Body of pancreas (tissue), 4 donors: ENCODE measurements around the gene AFF3. TPM values are rescaled to one million over a fixed set of nuclear protein-coding genes. Genes with fewer than 3 reads are reported as not detected.

Experiments used
- ATAC-seq: fragments of 150-250 bp; one replicate; pipeline ENCODE4 v1.9.1; 2016
- DNase-seq, 4 donors: peaks; one replicate each; pipeline ENCODE4 v3.0.0-alpha.2; 2019
- H3K27ac ChIP-seq, 4 donors: fragments of 200-600 bp; sonication (generic); 1 replicate in 3 of 4; 2 replicates in 1 of 4; pipeline versions ENCODE4 v1.5.1 to v1.6.1; 2016 to 2019; ENCODE audit warnings: mild to moderate bottlenecking in 1 of 4, mixed read lengths in 1 of 4, moderate library complexity in 1 of 4
- H3K27me3 ChIP-seq, 2 donors: fragments of 200-600 bp; sonication (generic); one replicate each; pipeline ENCODE4 v1.6.0; 2016; ENCODE audit warnings: mild to moderate bottlenecking in 1 of 2
- H3K36me3 ChIP-seq, 2 donors: fragments of 200-600 bp; sonication (generic); replicated peaks in 1 of 2; 2 replicates each; pipeline ENCODE4 v1.5.1; 2016; ENCODE audit warnings: low read depth in 2 of 2; ENCODE audit not compliant: insufficient read depth in 1 of 2
- H3K4me1 ChIP-seq: fragments of 200-600 bp; sonication (generic); one replicate; pipeline ENCODE4 v1.6.0; 2016
- H3K4me3 ChIP-seq, 2 donors: fragments of 200-600 bp; sonication (generic); 1 replicate in 1 of 2; 2 replicates in 1 of 2; pipeline ENCODE4 v1.5.1; 2016 to 2019
- H3K9me3 ChIP-seq, 3 donors: fragments of 200-600 bp; sonication (generic); 1 replicate in 2 of 3; 2 replicates in 1 of 3; pipeline ENCODE4 v1.5.1; 2016
- CTCF ChIP-seq, 7 experiments: fragments of 450-650 bp in 4 of 7; fragments of 200-600 bp in 3 of 7; sonication (generic) in 3 of 7; IDR thresholded peaks; one replicate each; pipeline ENCODE4 v1.5.1; 2016 to 2019; ENCODE audit warnings: antibody characterized with exemption in 7 of 7
- POLR2A ChIP-seq, 3 donors: fragments of 450-650 bp; IDR thresholded peaks; one replicate each; pipeline ENCODE4 v1.6.1; 2016; ENCODE audit warnings: antibody characterized with exemption in 3 of 3, mild to moderate bottlenecking in 2 of 3
- WGBS, 2 donors: methylation state at CpG; one replicate each; pipeline ENCODE4 v1.1.5; 2017; 5-methylcytosine and 5-hydroxymethylcytosine counted together
- intact Hi-C: fragments of 100-400 bp; cut with DNase I; formaldehyde crosslinking; loops from one replicate; pipeline ENCODE4 v1.15.1; 2023
- total RNA-seq, 2 donors: library from RNA; depleted of rRNA; stranded (reverse); fragments of >200 nt; gene quantifications; one replicate each; pipeline ENCODE4 v1.1.0, GENCODE V29; 2016

The AFF3 gene
- total RNA-seq, 2 donors from 2014 or later: 0.52 to 0.99 TPM

- ATAC-seq: no peak
- H3K36me3 ChIP-seq: no peaks in the 10 kb centered on the region
- H3K27me3 ChIP-seq: no peaks in the 10 kb centered on the region
- H3K9me3 ChIP-seq: no peaks in the 10 kb centered on the region
- H3K4me3 ChIP-seq: no peak overlapping the region
- H3K27ac ChIP-seq: no peak overlapping the region
- no peak for DNase-seq
- WGBS, 2 donors: 72 to 82% methylated on average over 1 of the region's 1 CpG
- no peaks in the 10 kb centered on the region for H3K4me1 ChIP-seq
- intact Hi-C loops: no loop called here
- TF ChIP-seq POLR2A (IDR thresholded peaks at IDR 0.05) (no peak), CTCF (IDR thresholded peaks at IDR 0.05) (no peak)
These were observed 434.8 kb downstream of the AFF3 start for GRCh38 chr2:99707592-99707991.

DNA sequence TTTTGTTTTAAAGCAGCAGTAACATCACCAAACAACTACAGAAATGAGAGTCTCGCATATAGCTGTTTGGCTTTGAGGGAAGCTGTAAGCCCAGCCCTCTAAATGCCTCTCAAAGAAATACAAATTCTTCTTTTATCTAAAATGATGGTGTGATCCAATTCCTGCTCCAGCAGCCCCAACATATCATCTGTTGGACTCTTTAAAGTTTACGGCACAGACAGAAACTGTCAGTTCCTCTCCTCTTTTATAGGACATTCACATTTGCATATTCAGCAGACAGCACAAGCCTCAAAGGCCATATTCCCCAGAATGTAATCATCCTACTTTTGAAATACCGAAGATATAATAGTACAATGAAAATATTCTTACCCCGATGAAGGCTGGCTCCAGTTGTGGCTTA, 435.7 kb downstream of the AFF3 start:
- 81 to 88% methylated on average over 4 of the region's 4 CpGs for WGBS, 2 donors
- Histone ChIP-seq H3K36me3 (no peaks in the 10 kb centered on the region), H3K4me3 (no peak overlapping the region), H3K9me3 (no peaks in the 10 kb centered on the region), H3K4me1 (no peaks in the 10 kb centered on the region), H3K27me3 (no peaks in the 10 kb centered on the region), H3K27ac (no peak overlapping the region)
- TF ChIP-seq POLR2A (IDR thresholded peaks at IDR 0.05) (no peak), CTCF (IDR thresholded peaks at IDR 0.05) (no peak)
- ATAC-seq (no peak), DNase-seq (no peak)
- intact Hi-C loops: no loop called here

DNA sequence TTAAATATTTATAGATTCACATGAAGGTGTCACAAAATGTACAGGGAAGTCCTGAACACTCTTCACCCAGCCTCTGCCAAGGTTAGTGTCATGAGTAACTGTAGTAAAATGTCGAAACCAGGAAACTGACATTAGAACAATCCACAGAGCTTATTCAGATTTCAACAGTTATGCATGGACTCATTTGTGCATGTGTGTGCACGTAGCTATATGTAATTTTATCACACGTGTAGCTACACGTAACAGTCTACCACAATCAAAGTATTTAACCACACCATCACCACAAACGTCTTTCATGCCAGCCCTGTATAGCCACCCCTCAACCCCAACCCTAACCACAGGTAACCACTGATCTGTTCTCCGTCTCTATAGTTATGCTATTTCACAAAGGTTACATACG, 440.9 kb downstream of the AFF3 start:
- ATAC-seq: no peak

DNA sequence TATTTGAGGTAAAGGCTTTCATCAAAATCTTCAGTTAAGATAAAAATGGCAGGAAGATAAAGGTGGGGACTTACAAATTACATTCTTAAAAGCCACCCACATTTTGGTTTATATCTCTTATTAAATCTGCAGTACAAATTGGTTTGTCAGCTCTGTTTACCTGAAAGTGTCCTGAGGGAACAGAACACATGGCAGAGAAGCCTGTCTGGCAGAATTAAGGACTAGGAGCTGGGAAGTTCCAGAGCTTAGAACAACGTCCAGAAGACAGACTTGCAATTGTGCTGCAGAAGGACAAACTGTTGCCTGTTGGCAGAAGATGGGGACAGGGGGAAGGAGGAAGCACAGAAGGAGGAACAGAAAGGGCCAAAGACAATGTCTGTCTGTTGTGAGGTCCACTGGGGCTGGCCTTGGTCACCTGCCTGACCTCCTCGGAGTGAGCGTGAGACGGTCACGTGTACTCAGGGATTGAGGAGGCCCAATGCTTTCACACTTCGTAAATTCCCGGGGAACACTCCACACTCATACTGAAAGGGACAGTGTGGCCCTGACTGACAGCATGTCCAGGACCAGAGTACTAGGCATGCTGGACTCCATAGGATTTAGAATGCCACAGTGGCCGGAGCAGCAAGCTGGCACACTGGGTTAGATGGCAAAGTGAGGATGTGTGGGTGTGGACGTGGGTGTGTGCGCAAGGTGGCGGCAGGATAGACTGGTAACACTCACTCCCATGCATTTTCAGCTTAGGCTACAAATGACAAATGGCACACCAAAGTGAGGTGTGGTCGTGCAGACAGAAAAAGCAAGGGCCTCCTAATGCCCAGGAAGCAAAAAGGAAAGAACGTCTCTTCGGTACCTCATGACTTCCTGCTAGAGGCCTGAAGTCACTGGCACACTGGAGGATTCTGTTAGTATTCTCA, 441.6 kb downstream of the AFF3 start:
- Histone ChIP-seq H3K27ac (no peak overlapping the region), H3K27me3 (no peaks in the 10 kb centered on the region), H3K4me3 (no peak overlapping the region), H3K36me3 (no peaks in the 10 kb centered on the region), H3K4me1 (peaks cover 12% of the 10 kb centered on the region), H3K9me3 (no peaks in the 10 kb centered on the region)
- DNase-seq (no peak), ATAC-seq (no peak)
- intact Hi-C loops: no loop called here
- no peak for TF ChIP-seq POLR2A (IDR thresholded peaks at IDR 0.05)
- no peak for TF ChIP-seq CTCF (IDR thresholded peaks at IDR 0.05)
- 77 to 78% methylated on average over 14 of the region's 14 CpGs for WGBS, 2 donors

More for the DNA sequence above, 440.9 kb downstream of the AFF3 start:
- Histone ChIP-seq H3K9me3 (no peaks in the 10 kb centered on the region), H3K4me3 (no peak overlapping the region), H3K27ac (no peak overlapping the region), H3K4me1 (peaks cover 12% of the 10 kb centered on the region), H3K27me3 (no peaks in the 10 kb centered on the region), H3K36me3 (no peaks in the 10 kb centered on the region)
- intact Hi-C loops: no loop called here
- DNase-seq: no peak
- TF ChIP-seq POLR2A (IDR thresholded peaks at IDR 0.05) (no peak), CTCF (IDR thresholded peaks at IDR 0.05) (no peak)
- WGBS, 2 donors: 84 to 89% methylated on average over 7 of the region's 7 CpGs

- intact Hi-C loops: no loop called here
- Histone ChIP-seq H3K36me3 (no peaks in the 10 kb centered on the region), H3K27me3 (no peaks in the 10 kb centered on the region), H3K4me1 (peaks cover 12% of the 10 kb centered on the region), H3K27ac (no peak overlapping the region), H3K4me3 (no peak overlapping the region), H3K9me3 (no peaks in the 10 kb centered on the region)
- no peak for DNase-seq
- WGBS, 2 donors: 84 to 96% methylated on average over 2 of the region's 2 CpGs
- TF ChIP-seq POLR2A (IDR thresholded peaks at IDR 0.05) (no peak), CTCF (IDR thresholded peaks at IDR 0.05) (no peak)
- no peak for ATAC-seq
These were observed 443.5 kb downstream of the AFF3 start for GRCh38 chr2:99698896-99699295.
